Spinal cord (tissue), 10 donors: ENCODE results near the gene EMP2. TPM values are rescaled to one million over a fixed set of nuclear protein-coding genes. Genes with fewer than 3 reads are reported as not detected.
A peak's percentile ranks its signal among the peaks of the same experiment; 100 is the strongest.

Experiments used
- DNase-seq, 6 donors: peaks; one replicate each; pipeline versions ENCODE4 v3.0.0 to v3.0.0-alpha.2; 2013 to 2015; ENCODE audit warnings: low spot score in 6 of 6, low read depth in 4 of 6
- H3K27ac ChIP-seq: one replicate; pipeline ENCODE4 v1.5.1; 2013; ENCODE audit warnings: low read depth, low read length, control low read depth
- H3K27me3 ChIP-seq: one replicate; pipeline ENCODE4 v1.6.1; 2013; ENCODE audit warnings: low read length; ENCODE audit not compliant: control insufficient read depth, insufficient read depth
- H3K36me3 ChIP-seq: one replicate; pipeline ENCODE4 v1.6.1; 2013; ENCODE audit warnings: low read length; ENCODE audit not compliant: control insufficient read depth, insufficient read depth
- H3K4me1 ChIP-seq: one replicate; pipeline ENCODE4 v1.6.1; 2013; ENCODE audit warnings: low read length; ENCODE audit not compliant: control insufficient read depth, insufficient read depth
- H3K4me3 ChIP-seq: one replicate; pipeline ENCODE4 v1.5.1; 2013; ENCODE audit warnings: low read depth, low read length, control low read depth
- H3K9me3 ChIP-seq: one replicate; pipeline ENCODE4 v1.6.1; 2013; ENCODE audit warnings: low read length; ENCODE audit not compliant: control insufficient read depth, insufficient read depth
- WGBS: methylation state at CpG from one replicate; pipeline ENCODE4 v1.1.5; 2013; ENCODE audit warnings: missing lambda C conversion rate; ENCODE audit not compliant: insufficient coverage; 5-methylcytosine and 5-hydroxymethylcytosine counted together
- polyA plus RNA-seq, 2 donors: library from polyadenylated mRNA; unstranded; fragments of 120-200 nt; gene quantifications; one replicate each; pipeline ENCODE4 v1.2.1, GENCODE V29; 2013; ENCODE audit not compliant: insufficient read length in 2 of 2
- total RNA-seq, 2 donors: library from RNA; depleted of rRNA in 1 of 2; stranded (reverse); fragments of 120-200 nt in 1 of 2; fragments of >200 nt in 1 of 2; gene quantifications; one replicate each; pipeline versions ENCODE4 v1.2.3 to v1.2.4, GENCODE V29; 2013 to 2014
- donor health status: healthy.

The EMP2 gene
- total and polyA plus RNA-seq, 4 donors = 19.7 to 40.9 (median 30.9) TPM

DNA sequence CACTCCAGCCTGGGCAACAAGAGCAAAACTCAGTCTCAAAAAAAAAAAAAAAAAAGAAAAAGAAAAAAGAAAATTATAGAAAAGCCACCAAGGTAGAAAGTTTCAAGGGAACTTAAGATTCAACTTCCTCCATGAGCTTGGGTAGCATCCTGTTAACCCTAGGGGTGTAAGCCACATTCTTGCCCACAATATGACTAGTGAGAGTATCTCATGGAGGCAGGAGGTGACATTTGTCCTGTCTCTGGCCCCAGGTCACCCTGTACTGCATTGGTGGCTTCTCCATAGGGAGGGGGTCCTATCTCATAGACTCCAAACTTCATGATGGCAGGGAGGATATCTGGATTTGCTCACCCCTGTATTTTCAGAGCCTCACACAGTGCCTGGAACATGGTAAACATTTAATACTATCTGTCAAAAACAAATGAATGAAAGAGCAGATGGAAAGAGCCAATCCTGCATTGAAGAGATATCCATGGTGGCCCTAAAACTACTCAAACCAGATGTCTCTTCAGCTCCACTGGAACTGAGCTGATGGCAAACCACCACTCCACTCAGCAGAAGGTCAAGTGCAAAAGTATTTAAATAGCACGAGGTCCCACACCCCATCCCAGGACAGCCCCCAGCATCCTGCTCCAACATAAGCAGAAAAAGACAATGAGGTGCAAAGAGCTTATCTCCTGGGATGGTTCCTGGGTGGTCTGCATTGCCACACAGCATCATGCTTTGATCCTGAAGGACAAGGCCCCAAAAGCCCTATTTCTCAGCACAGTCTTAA, 50.3 kb downstream of the EMP2 start:
- H3K4me1 ChIP-seq = no peaks in the 10 kb centered on the region

DNA sequence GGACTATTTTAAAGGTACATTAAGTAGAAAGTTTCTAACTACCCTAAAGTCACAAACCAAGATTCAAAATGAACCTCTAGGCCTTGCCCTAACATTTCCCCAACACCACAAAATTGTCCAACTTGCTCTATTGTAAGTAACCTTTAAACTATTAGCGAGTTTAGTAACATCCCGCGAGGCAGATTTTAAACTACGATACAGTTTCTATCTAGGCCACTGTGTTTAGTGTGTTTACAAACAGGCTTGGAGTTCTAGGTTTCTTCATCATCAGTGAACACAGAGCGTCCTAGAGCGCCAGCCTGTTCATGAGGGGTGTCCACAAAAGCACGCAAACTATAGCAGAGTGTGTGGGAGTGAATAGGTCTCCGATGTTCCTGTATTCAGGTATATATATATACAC, 51.8 kb downstream of the EMP2 start:
- Histone ChIP-seq H3K27ac (no peak overlapping the region), H3K9me3 (no peaks in the 10 kb centered on the region), H3K36me3 (peaks cover 3% of the 10 kb centered on the region), H3K4me3 (no peak overlapping the region), H3K4me1 (no peaks in the 10 kb centered on the region), H3K27me3 (no peaks in the 10 kb centered on the region)
- no peak for DNase-seq
- 100% methylated on average over 1 of the region's 8 CpGs for WGBS

More for the DNA sequence above, 50.3 kb downstream of the EMP2 start:
- Histone ChIP-seq H3K27me3 (no peaks in the 10 kb centered on the region), H3K36me3 (peaks cover 3% of the 10 kb centered on the region), H3K27ac (no peak overlapping the region), H3K9me3 (no peaks in the 10 kb centered on the region), H3K4me3 (no peak overlapping the region)
- 100% methylated on average over 1 of the region's 1 CpG for WGBS
- DNase-seq = no peak

- Histone ChIP-seq H3K27ac (no peak overlapping the region), H3K9me3 (no peaks in the 10 kb centered on the region), H3K36me3 (peaks cover 2% of the 10 kb centered on the region), H3K4me3 (no peak overlapping the region), H3K27me3 (no peaks in the 10 kb centered on the region), H3K4me1 (no peaks in the 10 kb centered on the region)
- WGBS = 100% methylated on average over 5 of the region's 7 CpGs
- no peak for DNase-seq
Measured at GRCh38 chr16:10526962-10527361, 53.4 kb downstream of the EMP2 start.

DNA sequence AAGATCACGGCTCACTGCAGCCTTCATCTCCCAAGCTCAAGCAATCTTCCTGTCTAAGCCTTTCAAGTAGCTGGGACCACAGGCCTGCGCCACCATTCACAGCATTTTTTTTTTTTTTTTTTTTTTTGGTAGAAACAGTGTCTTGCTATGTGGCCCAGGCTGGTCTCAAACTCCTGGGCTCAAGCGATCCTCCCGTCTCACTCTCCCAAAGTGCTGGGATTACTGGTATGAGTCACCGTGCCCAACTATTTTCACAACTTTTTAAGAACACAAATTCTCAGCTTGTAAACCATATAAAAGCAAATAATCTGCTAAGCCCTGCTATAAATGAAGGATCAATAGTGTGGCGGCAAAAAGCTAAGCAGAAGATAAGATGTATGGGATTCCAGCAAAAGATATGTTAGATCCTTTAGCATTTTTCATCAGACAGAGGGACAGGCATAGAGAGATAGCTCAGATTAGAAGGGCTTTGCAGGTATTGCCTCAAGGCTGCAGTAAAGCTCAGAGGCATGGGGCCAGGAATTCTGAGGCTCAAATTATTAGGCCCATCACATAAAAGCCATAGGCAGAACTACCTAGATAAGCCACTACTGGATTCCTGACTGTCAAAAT, 55.1 kb downstream of the EMP2 start:
- no peak for DNase-seq
- Histone ChIP-seq H3K9me3 (no peaks in the 10 kb centered on the region), H3K27me3 (no peaks in the 10 kb centered on the region), H3K4me1 (no peaks in the 10 kb centered on the region), H3K4me3 (no peak overlapping the region), H3K27ac (no peak overlapping the region), H3K36me3 (no peaks in the 10 kb centered on the region)
- WGBS = 88% methylated on average over 3 of the region's 6 CpGs

- no peaks in the 10 kb centered on the region for H3K9me3 ChIP-seq
- no peak for DNase-seq
- no peaks in the 10 kb centered on the region for H3K27me3 ChIP-seq
- WGBS = 71% methylated on average over 1 of the region's 2 CpGs
- H3K4me3 ChIP-seq = no peak overlapping the region
- no peak overlapping the region for H3K27ac ChIP-seq
- H3K4me1 ChIP-seq = no peaks in the 10 kb centered on the region
- H3K36me3 ChIP-seq = no peaks in the 10 kb centered on the region
Measured at GRCh38 chr16:10522966-10523365, 57.4 kb downstream of the EMP2 start.

DNA sequence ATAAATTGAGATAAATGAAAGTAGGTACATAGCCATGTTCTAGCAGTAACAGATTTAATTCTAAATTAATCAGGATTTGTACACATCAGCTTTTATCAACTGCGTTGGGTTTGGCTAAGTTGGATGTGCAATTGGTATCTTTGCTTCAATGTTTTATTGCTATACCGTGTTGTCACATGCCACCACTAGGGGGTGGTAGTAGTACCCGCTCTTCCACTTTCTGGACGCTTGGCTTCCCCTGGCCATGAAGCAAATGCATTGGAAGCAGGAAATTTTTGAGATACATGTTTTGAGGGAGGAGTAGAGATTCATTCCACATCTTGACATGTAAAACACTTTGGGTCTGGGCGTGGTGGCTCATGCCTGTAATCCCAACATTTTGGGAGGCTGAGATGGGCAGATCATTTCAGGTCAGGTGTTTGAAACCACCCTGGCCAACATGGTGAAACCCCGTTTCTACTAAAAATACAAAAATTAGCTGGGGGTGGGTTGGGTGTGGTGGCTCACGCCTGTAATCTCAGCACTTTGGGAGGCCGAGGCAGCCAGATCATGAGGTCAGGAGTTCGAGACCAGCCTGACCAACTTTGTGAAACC, 58.6 kb downstream of the EMP2 start:
- no peaks in the 10 kb centered on the region for H3K4me1 ChIP-seq
- WGBS = 50% methylated on average over 4 of the region's 9 CpGs
- DNase-seq = peak; percentile 28 to 87 (median 52)
- H3K27ac ChIP-seq = no peak overlapping the region
- no peaks in the 10 kb centered on the region for H3K9me3 ChIP-seq
- no peaks in the 10 kb centered on the region for H3K27me3 ChIP-seq
- no peaks in the 10 kb centered on the region for H3K36me3 ChIP-seq
- H3K4me3 ChIP-seq = no peak overlapping the region

GRCh38 chr16:10520869-10521578, 59.4 kb downstream of the EMP2 start:
- no peak for DNase-seq
- no CpG with 5 or more reads among the region's 7 CpGs for WGBS
- no peaks in the 10 kb centered on the region for H3K9me3 ChIP-seq
- H3K36me3 ChIP-seq = no peaks in the 10 kb centered on the region
- no peak overlapping the region for H3K27ac ChIP-seq
- no peak overlapping the region for H3K4me3 ChIP-seq
- H3K4me1 ChIP-seq = no peaks in the 10 kb centered on the region
- H3K27me3 ChIP-seq = no peaks in the 10 kb centered on the region

DNA sequence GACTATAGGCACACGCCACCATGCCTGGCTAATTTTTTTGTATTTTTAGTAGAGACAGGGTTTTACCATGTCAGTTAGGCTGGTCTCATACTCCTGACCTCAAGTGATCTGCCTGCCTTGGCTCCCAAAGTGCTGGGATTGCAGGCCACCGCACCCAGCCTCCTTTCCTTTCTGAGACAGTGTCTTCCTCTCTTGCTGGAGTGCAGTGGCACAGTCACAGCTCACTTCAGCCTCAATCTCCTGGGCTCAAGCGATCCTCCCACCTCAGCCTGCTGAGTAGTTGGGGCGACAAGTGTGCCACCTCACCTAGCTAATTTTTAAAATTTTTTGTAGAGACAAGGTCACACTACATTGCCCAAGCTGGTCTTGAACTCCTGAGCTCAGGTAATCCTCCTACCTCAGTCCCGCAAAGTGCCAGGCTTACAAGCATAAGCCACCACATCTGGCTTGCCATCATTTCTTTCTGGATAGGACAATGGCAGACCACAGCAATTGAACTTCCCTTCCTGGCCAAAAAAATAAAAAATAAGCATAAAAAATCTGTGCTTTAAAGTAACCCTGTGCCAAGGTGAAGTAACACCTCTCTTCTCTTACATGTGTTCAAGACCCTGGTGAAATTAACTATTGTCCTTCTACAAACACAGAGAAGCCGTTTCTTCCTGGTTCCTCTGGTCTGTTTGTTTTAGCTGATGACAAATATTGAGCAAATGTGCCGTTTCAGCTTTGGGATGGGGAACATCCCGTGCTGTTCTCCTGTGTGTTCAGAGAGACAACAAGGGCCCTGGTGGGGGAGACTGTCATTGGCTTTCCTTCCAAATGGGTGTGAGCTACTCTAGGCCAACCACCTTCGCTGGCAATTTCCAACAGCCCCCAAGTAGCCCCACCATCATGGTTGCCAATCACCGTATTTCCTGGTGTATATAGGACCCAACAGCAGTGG, 60.2 kb downstream of the EMP2 start:
- 69% methylated on average over 5 of the region's 10 CpGs for WGBS
- Histone ChIP-seq H3K27ac (no peak overlapping the region), H3K4me1 (no peaks in the 10 kb centered on the region), H3K9me3 (no peaks in the 10 kb centered on the region), H3K27me3 (no peaks in the 10 kb centered on the region), H3K4me3 (no peak overlapping the region), H3K36me3 (no peaks in the 10 kb centered on the region)
- DNase-seq = no peak

- Histone ChIP-seq H3K36me3 (no peaks in the 10 kb centered on the region), H3K27ac (no peak overlapping the region), H3K4me1 (no peaks in the 10 kb centered on the region), H3K4me3 (no peak overlapping the region), H3K9me3 (no peaks in the 10 kb centered on the region), H3K27me3 (no peaks in the 10 kb centered on the region)
- WGBS = no CpG with 5 or more reads among the region's 1 CpG
- no peak for DNase-seq
Measured at GRCh38 chr16:10519297-10519696, 61.1 kb downstream of the EMP2 start.
